Ishikawa (cell line): ENCODE data around the gene ABCC4.

ENCODE experiments used
- CEBPB ChIP-seq: IDR thresholded peaks from 2 replicates; pipeline ENCODE4 v1.6.1; 2012
- TEAD4 ChIP-seq: IDR thresholded peaks from 2 replicates; pipeline ENCODE4 v1.6.1; 2012
- TF ChIP-seq, protein P1 (sequence below): IDR thresholded peaks from 2 replicates; pipeline ENCODE4 v1.6.1; 2012
- TF ChIP-seq, protein P2 (sequence below): IDR thresholded peaks from 2 replicates; pipeline ENCODE4 v1.6.1; 2012; ENCODE audit warnings: low read depth, mild to moderate bottlenecking
- TF ChIP-seq, protein P3 (sequence below): IDR thresholded peaks from 2 replicates; pipeline ENCODE4 v1.6.1; 2012

DNA sequence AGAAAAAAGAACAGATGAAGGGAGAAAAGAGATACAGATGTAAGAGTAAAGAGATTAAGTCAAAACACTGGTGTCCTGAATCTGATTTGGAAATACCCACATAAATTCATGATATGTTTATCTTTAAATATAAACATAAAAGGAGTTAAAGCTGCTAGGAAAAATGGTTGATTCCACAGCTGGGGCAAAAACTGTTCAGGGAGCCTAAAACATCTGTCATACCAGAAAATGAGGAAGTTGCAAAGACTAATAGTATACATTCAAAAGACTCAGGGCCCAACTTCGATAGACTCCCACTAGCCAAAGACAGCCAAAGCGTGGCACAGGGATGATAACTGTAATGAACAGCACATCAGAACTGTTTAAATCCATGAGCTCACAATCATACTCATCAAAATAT, 62.0 kb downstream of the ABCC4 start:
- TF ChIP-seq, protein P1, sequence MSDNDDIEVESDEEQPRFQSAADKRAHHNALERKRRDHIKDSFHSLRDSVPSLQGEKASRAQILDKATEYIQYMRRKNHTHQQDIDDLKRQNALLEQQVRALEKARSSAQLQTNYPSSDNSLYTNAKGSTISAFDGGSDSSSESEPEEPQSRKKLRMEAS = no peak
- TF ChIP-seq CEBPB (no peak), TEAD4 (no peak)
- TF ChIP-seq, protein P2, sequence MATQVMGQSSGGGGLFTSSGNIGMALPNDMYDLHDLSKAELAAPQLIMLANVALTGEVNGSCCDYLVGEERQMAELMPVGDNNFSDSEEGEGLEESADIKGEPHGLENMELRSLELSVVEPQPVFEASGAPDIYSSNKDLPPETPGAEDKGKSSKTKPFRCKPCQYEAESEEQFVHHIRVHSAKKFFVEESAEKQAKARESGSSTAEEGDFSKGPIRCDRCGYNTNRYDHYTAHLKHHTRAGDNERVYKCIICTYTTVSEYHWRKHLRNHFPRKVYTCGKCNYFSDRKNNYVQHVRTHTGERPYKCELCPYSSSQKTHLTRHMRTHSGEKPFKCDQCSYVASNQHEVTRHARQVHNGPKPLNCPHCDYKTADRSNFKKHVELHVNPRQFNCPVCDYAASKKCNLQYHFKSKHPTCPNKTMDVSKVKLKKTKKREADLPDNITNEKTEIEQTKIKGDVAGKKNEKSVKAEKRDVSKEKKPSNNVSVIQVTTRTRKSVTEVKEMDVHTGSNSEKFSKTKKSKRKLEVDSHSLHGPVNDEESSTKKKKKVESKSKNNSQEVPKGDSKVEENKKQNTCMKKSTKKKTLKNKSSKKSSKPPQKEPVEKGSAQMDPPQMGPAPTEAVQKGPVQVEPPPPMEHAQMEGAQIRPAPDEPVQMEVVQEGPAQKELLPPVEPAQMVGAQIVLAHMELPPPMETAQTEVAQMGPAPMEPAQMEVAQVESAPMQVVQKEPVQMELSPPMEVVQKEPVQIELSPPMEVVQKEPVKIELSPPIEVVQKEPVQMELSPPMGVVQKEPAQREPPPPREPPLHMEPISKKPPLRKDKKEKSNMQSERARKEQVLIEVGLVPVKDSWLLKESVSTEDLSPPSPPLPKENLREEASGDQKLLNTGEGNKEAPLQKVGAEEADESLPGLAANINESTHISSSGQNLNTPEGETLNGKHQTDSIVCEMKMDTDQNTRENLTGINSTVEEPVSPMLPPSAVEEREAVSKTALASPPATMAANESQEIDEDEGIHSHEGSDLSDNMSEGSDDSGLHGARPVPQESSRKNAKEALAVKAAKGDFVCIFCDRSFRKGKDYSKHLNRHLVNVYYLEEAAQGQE = no peak
- TF ChIP-seq, protein P3, sequence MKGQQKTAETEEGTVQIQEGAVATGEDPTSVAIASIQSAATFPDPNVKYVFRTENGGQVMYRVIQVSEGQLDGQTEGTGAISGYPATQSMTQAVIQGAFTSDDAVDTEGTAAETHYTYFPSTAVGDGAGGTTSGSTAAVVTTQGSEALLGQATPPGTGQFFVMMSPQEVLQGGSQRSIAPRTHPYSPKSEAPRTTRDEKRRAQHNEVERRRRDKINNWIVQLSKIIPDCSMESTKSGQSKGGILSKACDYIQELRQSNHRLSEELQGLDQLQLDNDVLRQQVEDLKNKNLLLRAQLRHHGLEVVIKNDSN = no peak
